Endothelial cell of umbilical vein (primary cell): ENCODE measurements around the gene TEC. TPM values are rescaled to one million over a fixed set of nuclear protein-coding genes. Genes with fewer than 3 reads are reported as not detected.

Experiments
- BruUV-seq: library from RNA; stranded (reverse); fragments of 400-500 nt; replicated peaks from 2 replicates; lab custom pipeline; 2021; lab: Mats Ljungman, UMichigan
- CTCF ChIA-PET: fragments of 300-600, 350-600 bp; sonication (Branson Sonifier 250); formaldehyde crosslinking; loops from one replicate; lab custom pipeline; 2021; ENCODE audit warnings: antibody characterized with exemption, inconsistent platforms; lab: Charles Lee
- POLR2A ChIA-PET: fragments of 300-600, 350-600 bp; sonication (Branson Sonifier 250); formaldehyde crosslinking; loops from one replicate; lab custom pipeline; 2021; ENCODE audit warnings: antibody characterized with exemption, inconsistent platforms; lab: Charles Lee
- DNase-seq: peaks from one replicate; pipeline ENCODE4 v3.0.0-alpha.2; 2011; ENCODE audit warnings: low read depth, low spot score
- FAIRE-seq: peaks from 2 replicates; lab custom pipeline; 2011; peaks lifted over from hg19 to GRCh38; lab: Jason Lieb, UNC
- H2AFZ ChIP-seq: 2 replicates; pipeline ENCODE4 v1.6.0; 2012; ENCODE audit warnings: low read depth, low read length, control low read depth, inconsistent platforms
- H3K27ac ChIP-seq: 2 replicates; pipeline ENCODE4 v1.5.1; 2011; ENCODE audit warnings: low read depth, mild to moderate bottlenecking, control low read depth, low read length, moderate library complexity; ENCODE audit not compliant: insufficient read depth
- H3K27me3 ChIP-seq, 2 experiments: 2 replicates each; pipeline versions ENCODE4 v1.6.0 to v1.6.1; 2011; ENCODE audit warnings: low read length in 2 of 2, mixed read lengths in 1 of 2; ENCODE audit not compliant: control insufficient read depth in 2 of 2, insufficient read depth in 2 of 2
- H3K36me3 ChIP-seq, 2 experiments: 2 replicates in 1 of 2; 3 replicates in 1 of 2; pipeline ENCODE4 v1.5.1; 2011; ENCODE audit warnings: low read length in 2 of 2, mild to moderate bottlenecking in 1 of 2, moderate library complexity in 1 of 2; ENCODE audit not compliant: control insufficient read depth in 2 of 2, insufficient read depth in 2 of 2; ENCODE audit errors: extremely low read depth in 1 of 2
- H3K4me1 ChIP-seq: 3 replicates; pipeline ENCODE4 v1.5.1; 2011; ENCODE audit warnings: mild to moderate bottlenecking, low read length; ENCODE audit not compliant: control insufficient read depth, insufficient read depth; ENCODE audit errors: extremely low read depth
- H3K4me2 ChIP-seq: 2 replicates; pipeline ENCODE4 v1.6.1; 2011; ENCODE audit warnings: low read length, control low read depth, mixed read lengths; ENCODE audit not compliant: insufficient read depth
- H3K4me3 ChIP-seq, 3 experiments: fragments of 200-600 bp in 1 of 3; sonication (generic), shearing (Covaris generic) in 1 of 3; replicated peaks in 1 of 3; 2 replicates each; pipeline ENCODE4 v1.5.1; 2011 to 2016; ENCODE audit warnings: control low read depth in 3 of 3, low read length in 3 of 3, mild to moderate bottlenecking in 2 of 3, inconsistent platforms in 1 of 3, low read depth in 1 of 3, moderate library complexity in 1 of 3; ENCODE audit not compliant: insufficient read depth in 1 of 3
- H3K79me2 ChIP-seq: 2 replicates; pipeline ENCODE4 v1.6.0; 2012; ENCODE audit warnings: low read length, inconsistent platforms; ENCODE audit not compliant: control insufficient read depth, insufficient read depth
- H3K9ac ChIP-seq: replicated peaks from 2 replicates; pipeline ENCODE3; 2011; ENCODE audit warnings: low read length, control low read depth; ENCODE audit not compliant: insufficient read depth; ENCODE audit errors: extremely low read depth
- H3K9me1 ChIP-seq: replicated peaks from 3 replicates; pipeline ENCODE4 v1.6.0; 2011; ENCODE audit warnings: mild to moderate bottlenecking, low read length; ENCODE audit not compliant: control insufficient read depth, insufficient read depth; ENCODE audit errors: extremely low read depth
- H3K9me3 ChIP-seq: replicated peaks from 2 replicates; pipeline ENCODE4 v1.5.1; 2012; ENCODE audit warnings: low read length, inconsistent platforms; ENCODE audit not compliant: control insufficient read depth, insufficient read depth
- H4K20me1 ChIP-seq: replicated peaks from 2 replicates; pipeline ENCODE3; 2011; ENCODE audit warnings: mild to moderate bottlenecking, low read length; ENCODE audit not compliant: control insufficient read depth, insufficient read depth; ENCODE audit errors: extremely low read depth
- EZH2 ChIP-seq: IDR thresholded peaks from 2 replicates; pipeline ENCODE4 v1.6.1; 2012; ENCODE audit warnings: borderline replicate concordance, low read depth, mild to moderate bottlenecking, moderate library complexity, low read length, inconsistent platforms; ENCODE audit not compliant: severe bottlenecking
- FOS ChIP-seq: IDR thresholded peaks from 2 replicates; pipeline ENCODE4 v1.6.1; 2011; ENCODE audit warnings: mild to moderate bottlenecking, low read length, moderate library complexity, borderline replicate concordance; ENCODE audit not compliant: insufficient read depth
- GATA2 ChIP-seq: IDR thresholded peaks from 2 replicates; pipeline ENCODE4 v1.7.0; 2011; ENCODE audit warnings: low read depth, mild to moderate bottlenecking, moderate library complexity, mixed read lengths, low read length; ENCODE audit not compliant: insufficient read length, insufficient read depth
- JUN ChIP-seq: IDR thresholded peaks from 2 replicates; pipeline ENCODE4 v1.6.1; 2011; ENCODE audit warnings: borderline replicate concordance, low read depth; ENCODE audit not compliant: insufficient read length, insufficient read depth
- MYC ChIP-seq: IDR thresholded peaks from one replicate; pipeline ENCODE4 v1.6.1; 2011; ENCODE audit warnings: mild to moderate bottlenecking, low read depth, low read length
- POLR2A ChIP-seq: IDR thresholded peaks from 2 replicates; pipeline ENCODE4 v1.6.1; 2012; ENCODE audit warnings: low read depth, mild to moderate bottlenecking, control low read depth, low read length
- POLR2AphosphoS5 ChIP-seq: IDR thresholded peaks from 2 replicates; pipeline ENCODE4 v1.6.1; 2012; ENCODE audit warnings: low read depth, mild to moderate bottlenecking, control low read depth, low read length, moderate library complexity; ENCODE audit not compliant: insufficient read depth
- dilution Hi-C: fragments of 300-500 bp; cut with MboI; formaldehyde crosslinking; loops from one replicate; pipeline ENCODE4 v1.15.0; 2019; ENCODE audit warnings: low sequenced_read_pairs; ENCODE audit not compliant: extremely low pct_ligation_motif_present
- intact Hi-C: fragments of 100-400 bp; cut with micrococcal nuclease; formaldehyde crosslinking; loops from one replicate; pipeline ENCODE4 v1.10.0; 2022
- polyA plus RNA-seq, 4 experiments: library from polyadenylated mRNA; depleted of rRNA in 3 of 4; stranded (reverse) in 3 of 4; unstranded in 1 of 4; fragments of >200 nt; gene quantifications; 2 replicates each; pipeline versions ENCODE4 v1.2.1 to v1.2.3, GENCODE V29; 2011 to 2012; ENCODE audit warnings: missing spikeins in 1 of 4
- total RNA-seq: library from RNA; stranded (reverse); gene quantifications from 2 replicates; pipeline ENCODE4 v1.2.3, GENCODE V29; 2021
- TF ChIP-seq, protein P1 (sequence below): IDR thresholded peaks from 2 replicates; pipeline ENCODE4 v1.6.1; 2011; ENCODE audit not compliant: insufficient read depth, insufficient read length
- TF ChIP-seq, protein P2 (sequence below), 2 donors: IDR thresholded peaks; 1 replicate in 1 of 2; 2 replicates in 1 of 2; pipeline ENCODE4 v1.5.1; 2011; ENCODE audit warnings: low read length in 2 of 2, mild to moderate bottlenecking in 2 of 2, moderate library complexity in 2 of 2, control low read depth in 1 of 2, inconsistent platforms in 1 of 2, low read depth in 1 of 2; ENCODE audit not compliant: insufficient read depth in 1 of 2; ENCODE audit errors: extremely low read depth in 1 of 2

TEC gene
- total and polyA plus RNA-seq, 2 donors (not counting 3 experiments of a cell fraction or from before 2014, with no cell fraction given) = 0.08 to 0.86 TPM

DNA sequence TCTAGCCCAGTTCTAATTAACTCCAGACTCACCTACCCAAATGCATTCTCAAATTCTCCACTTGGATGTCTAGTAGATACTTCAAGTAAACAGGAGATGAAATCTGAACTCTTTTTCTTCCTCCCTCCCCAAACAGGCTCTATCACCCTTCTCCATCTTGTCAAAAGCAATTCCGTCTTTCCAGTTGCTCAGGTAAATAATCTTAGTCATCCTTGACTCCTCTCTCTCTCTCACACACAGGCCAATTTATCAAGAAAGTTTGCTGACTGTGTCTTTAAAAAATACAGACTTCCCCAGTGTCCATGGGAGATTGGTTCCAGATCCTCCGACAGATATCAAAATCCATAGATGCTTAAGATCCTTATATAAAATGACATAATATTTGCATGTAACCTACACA, 148.5 kb downstream of the TEC start:
- Histone ChIP-seq H3K79me2 (no peaks in the 10 kb centered on the region), H3K9ac (no peak overlapping the region), H3K4me3 (no peak overlapping the region), H3K4me2 (no peak overlapping the region), H3K4me1 (no peaks in the 10 kb centered on the region), H3K27me3 (no peaks in the 10 kb centered on the region), H3K27ac (no peak overlapping the region), H2AFZ (no peak overlapping the region), H4K20me1 (no peaks in the 10 kb centered on the region), H3K9me3 (no peaks in the 10 kb centered on the region), H3K36me3 (no peaks in the 10 kb centered on the region), H3K9me1 (no peaks in the 10 kb centered on the region)
- DNase-seq (no peak), FAIRE-seq (no peak)
- no TSS peak for BruUV-seq
- TF ChIP-seq MYC (no peak), EZH2 (no peak), POLR2A (no peak), POLR2AphosphoS5 (no peak), JUN (no peak), FOS (no peak), GATA2 (no peak)
- TF ChIP-seq, protein P1, sequence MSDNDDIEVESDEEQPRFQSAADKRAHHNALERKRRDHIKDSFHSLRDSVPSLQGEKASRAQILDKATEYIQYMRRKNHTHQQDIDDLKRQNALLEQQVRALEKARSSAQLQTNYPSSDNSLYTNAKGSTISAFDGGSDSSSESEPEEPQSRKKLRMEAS = no peak
- TF ChIP-seq, protein P2, sequence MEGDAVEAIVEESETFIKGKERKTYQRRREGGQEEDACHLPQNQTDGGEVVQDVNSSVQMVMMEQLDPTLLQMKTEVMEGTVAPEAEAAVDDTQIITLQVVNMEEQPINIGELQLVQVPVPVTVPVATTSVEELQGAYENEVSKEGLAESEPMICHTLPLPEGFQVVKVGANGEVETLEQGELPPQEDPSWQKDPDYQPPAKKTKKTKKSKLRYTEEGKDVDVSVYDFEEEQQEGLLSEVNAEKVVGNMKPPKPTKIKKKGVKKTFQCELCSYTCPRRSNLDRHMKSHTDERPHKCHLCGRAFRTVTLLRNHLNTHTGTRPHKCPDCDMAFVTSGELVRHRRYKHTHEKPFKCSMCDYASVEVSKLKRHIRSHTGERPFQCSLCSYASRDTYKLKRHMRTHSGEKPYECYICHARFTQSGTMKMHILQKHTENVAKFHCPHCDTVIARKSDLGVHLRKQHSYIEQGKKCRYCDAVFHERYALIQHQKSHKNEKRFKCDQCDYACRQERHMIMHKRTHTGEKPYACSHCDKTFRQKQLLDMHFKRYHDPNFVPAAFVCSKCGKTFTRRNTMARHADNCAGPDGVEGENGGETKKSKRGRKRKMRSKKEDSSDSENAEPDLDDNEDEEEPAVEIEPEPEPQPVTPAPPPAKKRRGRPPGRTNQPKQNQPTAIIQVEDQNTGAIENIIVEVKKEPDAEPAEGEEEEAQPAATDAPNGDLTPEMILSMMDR (IDR thresholded peaks at IDR 0.05; ENCODE audit: extremely low read depth in 1 of 2, insufficient read depth in 1 of 2, low read depth in 1 of 2, low read length in 2 of 2) = no peak
- dilution Hi-C loops (no loop called here), intact Hi-C loops (no loop called here)
- CTCF ChIA-PET = interaction anchor here (0.7 kb wide), 1 partner anchor 12 kb away, joined by 3 read pairs; no protein-coding TSS in a partner anchor
- POLR2A ChIA-PET = no interaction called here
